Embryonic facial prominence (tissue), 1 donor: ENCODE results near the gene TSPY4.
"Not testable (repeated sequence)": the region's sequence is repeated elsewhere in the genome, so short reads cannot be mapped to it uniquely, and the experiment has no call there.

Experiments used
- DNase-seq: peaks from one replicate; pipeline ENCODE4 v3.0.0-alpha.2; 2016; ENCODE audit errors: extremely low spot score

The TSPY4 gene

GRCh38 chrY:9337164-9337563 lies at the start of gene TSPY4:
Gene TSPY4, plus strand, starts transcription at chrY:9337464. Its CDS starts 46 bp downstream, at chrY:9337510.
- not testable (repeated sequence) for DNase-seq

GRCh38 chrY:9320996-9321395 lies 16.3 kb upstream of the TSPY4 start:
- no peak for DNase-seq

- DNase-seq, result not testable (repeated sequence)
These were observed 20.2 kb downstream of the TSPY4 start, which contains the start of gene TSPY8 for GRCh38 chrY:9357497-9357896. Gene TSPY8, plus strand, starts transcription at chrY:9357797. Its CDS starts 46 bp downstream, at chrY:9357843.
